Vagina (tissue), 2 donors: ENCODE measurements around the gene LIMA1. TPM values are rescaled to one million over a fixed set of nuclear protein-coding genes. Genes with fewer than 3 reads are reported as not detected.
"Not testable (repeated sequence)": the region's sequence is repeated elsewhere in the genome, so short reads cannot be mapped to it uniquely, and the experiment has no call there.

ENCODE experiments used
- DNase-seq, 2 donors: peaks; one replicate each; pipeline ENCODE4 v3.0.0-alpha.2; 2017; ENCODE audit errors: extremely low spot score in 2 of 2
- H3K27ac ChIP-seq: fragments of 200-600 bp; sonication (generic); one replicate; pipeline ENCODE4 v1.5.1; 2019
- H3K27me3 ChIP-seq: fragments of 200-600 bp; sonication (generic); one replicate; pipeline ENCODE4 v1.5.1; 2019
- H3K36me3 ChIP-seq, 2 donors: fragments of 200-600 bp; sonication (generic); one replicate each; pipeline ENCODE4 v1.5.1; 2017 to 2019
- H3K4me1 ChIP-seq: fragments of 200-600 bp; sonication (generic); one replicate; pipeline ENCODE4 v1.5.1; 2019
- H3K4me3 ChIP-seq, 2 donors: fragments of 200-600 bp; sonication (generic); 1 replicate in 1 of 2; 2 replicates in 1 of 2; pipeline ENCODE4 v1.5.1; 2016 to 2019
- H3K9me3 ChIP-seq: fragments of 200-600 bp; sonication (generic); one replicate; pipeline ENCODE4 v1.5.1; 2019
- POLR2A ChIP-seq, 2 donors: fragments of 450-650 bp; IDR thresholded peaks; one replicate each; pipeline ENCODE4 v1.6.1; 2017; ENCODE audit warnings: antibody characterized with exemption in 2 of 2, mild to moderate bottlenecking in 2 of 2, moderate library complexity in 2 of 2
- POLR2AphosphoS5 ChIP-seq, 2 donors: sonication (generic); formaldehyde crosslinking; IDR thresholded peaks; one replicate each; pipeline ENCODE4 v1.9.0; 2017; ENCODE audit warnings: antibody characterized with exemption in 2 of 2, mild to moderate bottlenecking in 2 of 2, low read depth in 1 of 2; ENCODE audit not compliant: insufficient read depth in 1 of 2
- intact Hi-C: fragments of 100-400 bp; cut with DNase I; formaldehyde crosslinking; loops from one replicate; pipeline ENCODE4 v1.15.1; 2023
- total RNA-seq: library from RNA; depleted of rRNA; stranded (reverse); fragments of >200 nt; gene quantifications from one replicate; pipeline ENCODE4 v1.2.3, GENCODE V29; 2016
- TF ChIP-seq, protein P1 (sequence below), 3 experiments: fragments of 450-650 bp in 2 of 3; fragments of 200-600 bp in 1 of 3; sonication (generic) in 1 of 3; IDR thresholded peaks; one replicate each; pipeline ENCODE4 v1.5.1; 2017 to 2019; ENCODE audit warnings: antibody characterized with exemption in 3 of 3, mild to moderate bottlenecking in 2 of 3, moderate library complexity in 2 of 3

LIMA1 gene
- total RNA-seq, 1 donor from 2014 or later = 99.2 TPM

DNA sequence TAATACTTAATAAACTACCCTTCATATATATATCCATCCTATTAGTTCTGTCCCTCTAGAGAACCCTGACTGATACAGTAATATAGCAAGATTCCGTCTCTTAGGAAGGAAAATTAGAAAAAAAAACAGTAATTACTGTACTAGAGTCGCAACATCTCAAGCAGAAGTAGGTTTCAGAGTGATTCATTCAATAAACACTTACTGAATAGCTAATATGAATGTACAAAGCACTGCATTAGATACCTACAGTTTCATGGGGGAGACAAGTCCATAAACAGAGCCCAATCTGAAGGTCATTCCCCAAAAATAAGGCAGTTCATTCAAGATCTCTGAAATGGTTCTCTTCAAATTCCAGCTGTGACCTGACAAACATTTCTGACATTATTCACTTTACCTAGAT, 126.1 kb downstream of the LIMA1 start:
- Histone ChIP-seq H3K4me3 (no peak overlapping the region), H3K27ac (no peak overlapping the region), H3K36me3 (no peaks in the 10 kb centered on the region), H3K27me3 (no peaks in the 10 kb centered on the region), H3K4me1 (peaks cover under 1% of the 10 kb centered on the region), H3K9me3 (no peaks in the 10 kb centered on the region)
- intact Hi-C loops = no loop called here
- TF ChIP-seq, protein P1, sequence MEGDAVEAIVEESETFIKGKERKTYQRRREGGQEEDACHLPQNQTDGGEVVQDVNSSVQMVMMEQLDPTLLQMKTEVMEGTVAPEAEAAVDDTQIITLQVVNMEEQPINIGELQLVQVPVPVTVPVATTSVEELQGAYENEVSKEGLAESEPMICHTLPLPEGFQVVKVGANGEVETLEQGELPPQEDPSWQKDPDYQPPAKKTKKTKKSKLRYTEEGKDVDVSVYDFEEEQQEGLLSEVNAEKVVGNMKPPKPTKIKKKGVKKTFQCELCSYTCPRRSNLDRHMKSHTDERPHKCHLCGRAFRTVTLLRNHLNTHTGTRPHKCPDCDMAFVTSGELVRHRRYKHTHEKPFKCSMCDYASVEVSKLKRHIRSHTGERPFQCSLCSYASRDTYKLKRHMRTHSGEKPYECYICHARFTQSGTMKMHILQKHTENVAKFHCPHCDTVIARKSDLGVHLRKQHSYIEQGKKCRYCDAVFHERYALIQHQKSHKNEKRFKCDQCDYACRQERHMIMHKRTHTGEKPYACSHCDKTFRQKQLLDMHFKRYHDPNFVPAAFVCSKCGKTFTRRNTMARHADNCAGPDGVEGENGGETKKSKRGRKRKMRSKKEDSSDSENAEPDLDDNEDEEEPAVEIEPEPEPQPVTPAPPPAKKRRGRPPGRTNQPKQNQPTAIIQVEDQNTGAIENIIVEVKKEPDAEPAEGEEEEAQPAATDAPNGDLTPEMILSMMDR (IDR thresholded peaks at IDR 0.05) = no peak
- TF ChIP-seq POLR2A (IDR thresholded peaks at IDR 0.05) (no peak), POLR2AphosphoS5 (IDR thresholded peaks at IDR 0.05; ENCODE audit: insufficient read depth in 1 of 2, low read depth in 1 of 2) (no peak)
- no peak for DNase-seq

DNA sequence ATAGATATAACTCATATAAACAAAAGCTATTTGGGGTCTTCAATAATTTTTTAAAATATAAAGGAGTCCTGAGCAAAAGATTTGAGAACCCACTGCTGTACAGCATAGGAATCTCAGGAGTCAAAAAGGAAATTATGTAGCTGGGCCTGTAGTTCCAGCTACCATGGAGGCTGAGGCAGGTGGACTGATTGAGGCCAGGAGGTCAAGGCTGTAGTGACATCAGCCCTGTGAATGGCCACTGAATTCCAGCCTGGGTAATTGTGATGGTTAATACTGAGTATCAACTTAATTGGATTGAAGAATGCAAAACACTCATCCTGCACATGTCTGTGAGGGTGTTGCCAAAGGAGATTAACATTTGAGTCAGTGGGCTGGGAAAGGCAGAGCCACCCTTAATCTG, 126.7 kb downstream of the LIMA1 start:
- Histone ChIP-seq H3K27me3 (no peaks in the 10 kb centered on the region), H3K36me3 (no peaks in the 10 kb centered on the region), H3K4me3 (no peak overlapping the region), H3K4me1 (peaks cover 4% of the 10 kb centered on the region), H3K27ac (no peak overlapping the region), H3K9me3 (no peaks in the 10 kb centered on the region)
- intact Hi-C loops = no loop called here
- TF ChIP-seq POLR2A (IDR thresholded peaks at IDR 0.05) = no peak
- no peak for TF ChIP-seq POLR2AphosphoS5 (IDR thresholded peaks at IDR 0.05; ENCODE audit: insufficient read depth in 1 of 2, low read depth in 1 of 2)
- TF ChIP-seq, protein P1 (IDR thresholded peaks at IDR 0.05) = no peak
- no peak for DNase-seq

DNA sequence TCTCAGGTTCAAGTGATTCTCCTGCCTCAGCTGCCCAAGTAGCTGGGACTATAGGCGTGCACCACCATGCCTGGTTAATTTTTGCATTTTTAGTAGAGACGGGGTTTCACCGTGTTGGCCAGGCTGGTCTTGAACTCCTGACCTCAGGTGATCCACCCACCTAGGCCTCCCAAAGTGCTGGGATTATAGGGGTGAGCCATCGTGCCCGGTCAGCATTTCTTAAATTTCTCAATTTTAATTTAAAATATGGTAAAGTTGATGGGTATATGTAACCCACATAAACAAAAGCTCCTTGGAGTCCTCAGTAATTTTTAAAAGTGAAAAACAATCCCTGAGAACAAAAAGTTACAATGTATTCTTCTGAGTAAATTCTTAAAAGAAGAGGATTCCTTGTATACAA, 128.4 kb downstream of the LIMA1 start:
- H3K36me3 ChIP-seq, DNase-seq, H3K27me3 ChIP-seq, H3K4me3 ChIP-seq, H3K27ac ChIP-seq, H3K9me3 ChIP-seq, intact Hi-C loops: not testable (repeated sequence)
- H3K4me1 ChIP-seq = peaks cover 16% of the 10 kb centered on the region

DNA sequence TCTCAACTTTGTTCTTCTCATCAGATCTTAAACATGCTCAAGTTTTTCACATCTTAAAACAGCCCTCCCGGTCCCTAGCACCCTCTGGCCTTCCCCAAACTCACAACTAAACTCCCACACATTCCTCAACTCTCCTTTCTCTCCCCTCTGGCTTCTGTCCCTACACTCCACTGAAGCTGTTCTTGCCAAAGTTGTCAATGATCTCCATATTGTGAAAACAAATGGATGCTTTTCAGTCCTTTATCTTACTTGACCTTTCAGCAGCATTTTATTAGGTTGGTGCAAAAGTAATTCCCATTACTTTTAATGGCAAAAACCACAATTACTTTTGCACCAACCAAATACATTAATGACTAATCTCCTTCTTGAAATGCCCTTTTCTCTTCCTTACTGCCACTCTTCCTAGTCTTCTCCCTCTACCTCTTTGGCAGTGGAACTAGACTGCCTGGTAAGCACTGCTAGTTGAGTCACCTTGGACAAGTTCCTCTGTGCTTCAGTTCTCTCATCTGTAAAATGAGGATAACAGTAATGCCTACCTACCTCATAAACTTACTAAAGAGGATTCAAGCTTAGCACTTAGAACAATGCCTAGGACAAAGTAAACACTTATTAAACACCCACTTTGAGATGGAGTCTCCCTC, 132.2 kb downstream of the LIMA1 start:
- intact Hi-C loops = no loop called here
- H3K9me3 ChIP-seq = no peaks in the 10 kb centered on the region
- H3K27ac ChIP-seq = no peak overlapping the region

DNA sequence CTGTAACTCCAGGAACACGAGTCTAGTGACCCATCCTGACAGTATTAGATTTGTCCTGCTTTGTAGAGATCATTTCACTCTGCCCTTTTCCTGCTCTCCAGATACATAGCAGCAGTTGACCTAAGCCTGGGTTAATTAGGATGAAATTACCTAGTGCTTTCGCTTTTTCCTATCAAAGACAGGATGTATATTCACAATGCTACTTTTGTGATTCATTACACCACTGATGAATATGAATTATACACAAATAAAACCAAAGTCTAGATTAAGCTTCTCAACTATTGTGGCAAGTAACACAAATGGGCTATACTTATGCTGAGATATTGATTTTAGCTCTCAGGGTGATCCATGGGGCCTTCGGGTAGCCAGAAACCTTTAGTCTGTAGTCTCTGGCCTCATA, 134.0 kb downstream of the LIMA1 start:
- Histone ChIP-seq H3K4me3 (no peak overlapping the region), H3K36me3 (no peaks in the 10 kb centered on the region), H3K9me3 (no peaks in the 10 kb centered on the region), H3K27me3 (no peaks in the 10 kb centered on the region), H3K27ac (no peak overlapping the region), H3K4me1 (peaks cover 22% of the 10 kb centered on the region)
- TF ChIP-seq POLR2A (IDR thresholded peaks at IDR 0.05) = no peak
- TF ChIP-seq, protein P1 (IDR thresholded peaks at IDR 0.05) = no peak
- no peak for TF ChIP-seq POLR2AphosphoS5 (IDR thresholded peaks at IDR 0.05; ENCODE audit: insufficient read depth in 1 of 2, low read depth in 1 of 2)
- intact Hi-C loops = no loop called here
- DNase-seq = no peak

More for the DNA sequence above, 132.2 kb downstream of the LIMA1 start:
- DNase-seq = no peak
- Histone ChIP-seq H3K4me3 (no peak overlapping the region), H3K36me3 (no peaks in the 10 kb centered on the region), H3K4me1 (peaks cover 18% of the 10 kb centered on the region), H3K27me3 (no peaks in the 10 kb centered on the region)
- TF ChIP-seq POLR2A (IDR thresholded peaks at IDR 0.05) (no peak), POLR2AphosphoS5 (IDR thresholded peaks at IDR 0.05; ENCODE audit: insufficient read depth in 1 of 2, low read depth in 1 of 2) (no peak)
- TF ChIP-seq, protein P1 (IDR thresholded peaks at IDR 0.05) = no peak

DNA sequence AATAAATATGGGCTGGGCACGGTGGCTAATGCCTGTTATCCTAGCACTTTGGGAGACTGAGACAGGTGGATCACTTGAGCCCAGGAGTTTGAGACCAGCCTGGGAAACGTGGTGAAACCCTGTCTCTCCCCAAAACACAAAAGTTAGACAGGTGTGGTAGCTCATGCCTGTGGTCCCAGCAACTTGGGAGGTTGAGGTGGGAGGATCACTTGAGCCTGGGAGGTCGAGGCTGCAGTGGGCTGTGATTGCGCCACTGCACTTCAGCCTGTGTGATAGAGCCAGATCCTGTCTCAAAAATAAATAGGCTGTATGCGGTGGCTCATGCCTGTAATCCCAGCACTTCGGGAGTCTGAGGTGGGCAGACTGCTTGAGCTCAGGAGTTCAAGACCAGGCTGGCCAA, 135.3 kb downstream of the LIMA1 start:
- H3K27ac ChIP-seq, H3K36me3 ChIP-seq, H3K4me3 ChIP-seq, H3K27me3 ChIP-seq, H3K9me3 ChIP-seq, intact Hi-C loops, DNase-seq: not testable (repeated sequence)
- peaks cover 22% of the 10 kb centered on the region for H3K4me1 ChIP-seq
